ENCODE results near the gene SMOC1. TPM values are rescaled to one million over a fixed set of nuclear protein-coding genes. Genes with fewer than 3 reads are reported as not detected.

SMOC1 gene
- total RNA-seq, 2 donors from 2014 or later, result 5.3 to 14.0 TPM

DNA sequence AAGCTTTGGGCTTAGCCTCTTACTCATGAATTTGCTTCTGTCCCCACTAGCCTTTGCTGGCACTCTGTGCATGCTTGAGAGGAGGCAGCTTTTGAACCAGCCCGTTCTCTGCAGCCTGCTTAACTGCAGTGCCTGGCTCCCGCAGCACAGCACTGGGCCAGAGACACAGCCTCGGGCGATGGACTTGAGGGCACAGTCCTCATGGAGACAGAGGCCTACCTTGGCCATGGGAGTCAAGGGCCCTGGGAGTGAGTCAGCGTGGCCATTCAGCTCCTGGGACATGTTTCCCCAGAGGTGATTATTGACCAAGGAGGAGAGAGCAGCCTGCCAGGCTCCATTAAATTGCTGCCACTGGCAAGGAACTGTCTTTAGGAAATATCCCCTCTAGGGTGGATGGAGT is 93.5 kb downstream of the SMOC1 start:
- Histone ChIP-seq H3K27ac (no peak overlapping the region), H3K4me3 (no peak overlapping the region), H3K9me3 (no peaks in the 10 kb centered on the region), H3K4me1 (no peaks in the 10 kb centered on the region), H3K27me3 (no peaks in the 10 kb centered on the region), H3K36me3 (replicated peaks in 1 of 2; ENCODE audit: insufficient read depth in 1 of 2, low read depth in 2 of 2) (no peaks in the 10 kb centered on the region)
- DNase-seq (no peak), ATAC-seq (no peak)
- TF ChIP-seq, protein P1, sequence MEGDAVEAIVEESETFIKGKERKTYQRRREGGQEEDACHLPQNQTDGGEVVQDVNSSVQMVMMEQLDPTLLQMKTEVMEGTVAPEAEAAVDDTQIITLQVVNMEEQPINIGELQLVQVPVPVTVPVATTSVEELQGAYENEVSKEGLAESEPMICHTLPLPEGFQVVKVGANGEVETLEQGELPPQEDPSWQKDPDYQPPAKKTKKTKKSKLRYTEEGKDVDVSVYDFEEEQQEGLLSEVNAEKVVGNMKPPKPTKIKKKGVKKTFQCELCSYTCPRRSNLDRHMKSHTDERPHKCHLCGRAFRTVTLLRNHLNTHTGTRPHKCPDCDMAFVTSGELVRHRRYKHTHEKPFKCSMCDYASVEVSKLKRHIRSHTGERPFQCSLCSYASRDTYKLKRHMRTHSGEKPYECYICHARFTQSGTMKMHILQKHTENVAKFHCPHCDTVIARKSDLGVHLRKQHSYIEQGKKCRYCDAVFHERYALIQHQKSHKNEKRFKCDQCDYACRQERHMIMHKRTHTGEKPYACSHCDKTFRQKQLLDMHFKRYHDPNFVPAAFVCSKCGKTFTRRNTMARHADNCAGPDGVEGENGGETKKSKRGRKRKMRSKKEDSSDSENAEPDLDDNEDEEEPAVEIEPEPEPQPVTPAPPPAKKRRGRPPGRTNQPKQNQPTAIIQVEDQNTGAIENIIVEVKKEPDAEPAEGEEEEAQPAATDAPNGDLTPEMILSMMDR (IDR thresholded peaks at IDR 0.05), result no peak
- intact Hi-C loops (cut with DNase I), result no loop called here
- WGBS, 2 donors, result 100% methylated on average over 2 to 5 of the region's 5 CpGs

DNA sequence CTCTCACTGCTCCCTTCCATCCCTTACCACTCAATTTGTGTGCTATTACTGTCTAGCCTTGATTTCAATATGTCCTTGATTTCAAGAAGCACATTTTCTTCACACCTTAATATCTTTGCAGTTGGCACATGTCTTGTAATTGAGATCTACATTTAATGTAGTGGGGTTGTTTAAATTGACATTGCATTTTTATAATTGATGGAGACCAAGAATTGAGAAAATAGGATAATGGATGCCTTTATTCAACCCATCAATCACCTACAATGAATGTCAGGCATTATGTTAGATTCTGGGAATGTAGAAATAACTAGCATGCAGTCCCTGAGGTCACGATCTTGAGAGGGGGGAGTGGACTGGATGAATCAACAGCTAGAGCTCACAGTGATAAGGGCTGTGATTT is 94.6 kb downstream of the SMOC1 start:
- Histone ChIP-seq H3K27me3 (no peaks in the 10 kb centered on the region), H3K4me1 (no peaks in the 10 kb centered on the region), H3K9me3 (no peaks in the 10 kb centered on the region), H3K36me3 (replicated peaks in 1 of 2; ENCODE audit: insufficient read depth in 1 of 2, low read depth in 2 of 2) (no peaks in the 10 kb centered on the region), H3K4me3 (no peak overlapping the region), H3K27ac (no peak overlapping the region)
- no peak for TF ChIP-seq POLR2A (IDR thresholded peaks at IDR 0.05)
- TF ChIP-seq, protein P1 (IDR thresholded peaks at IDR 0.05), result no peak
- ATAC-seq (no peak), DNase-seq (no peak)
- intact Hi-C loops (cut with DNase I), result no loop called here
- WGBS, 2 donors, result 74 to 97% methylated on average over 1 of the region's 1 CpG

- Histone ChIP-seq H3K36me3 (replicated peaks in 1 of 2; ENCODE audit: insufficient read depth in 1 of 2, low read depth in 2 of 2) (no peaks in the 10 kb centered on the region), H3K27ac (peak overlapping the region in 3 of 4 donors; percentile 46 to 68 (median 61)), H3K27me3 (no peaks in the 10 kb centered on the region), H3K9me3 (no peaks in the 10 kb centered on the region), H3K4me1 (peaks cover 28% of the 10 kb centered on the region), H3K4me3 (no peak overlapping the region)
- ATAC-seq, result no peak
- no peak for DNase-seq
- TF ChIP-seq, protein P1 (IDR thresholded peaks at IDR 0.05), result no peak
- TF ChIP-seq POLR2A (IDR thresholded peaks at IDR 0.05), result no peak
- 92 to 100% methylated on average over 1 of the region's 1 CpG for WGBS, 2 donors
- intact Hi-C loops (cut with DNase I), result no loop called here
Observed at GRCh38 chr14:69979882-69980281, 100.7 kb downstream of the SMOC1 start.

- peak; percentile 82 for ATAC-seq
- TF ChIP-seq, protein P1 (IDR thresholded peaks at IDR 0.05), result no peak
- TF ChIP-seq POLR2A (IDR thresholded peaks at IDR 0.05), result no peak
- Histone ChIP-seq H3K27me3 (no peaks in the 10 kb centered on the region), H3K27ac (peak overlapping the region; percentile 4 to 68 (median 54)), H3K4me3 (no peak overlapping the region), H3K4me1 (peaks cover 28% of the 10 kb centered on the region), H3K9me3 (no peaks in the 10 kb centered on the region), H3K36me3 (replicated peaks in 1 of 2; ENCODE audit: insufficient read depth in 1 of 2, low read depth in 2 of 2) (no peaks in the 10 kb centered on the region)
- DNase-seq, result peak in 3 of 4 donors; percentile 30 to 42 (median 38)
- 49 to 66% methylated on average over 15 of the region's 15 CpGs for WGBS, 2 donors
- intact Hi-C loops (cut with DNase I), result no loop called here
Observed at GRCh38 chr14:69980457-69981425, 101.5 kb downstream of the SMOC1 start.

All from body of pancreas (tissue), 4 donors.